ENCODE data around the gene IFNGR2.
"Not testable (repeated sequence)": the region's sequence is repeated elsewhere in the genome, so short reads cannot be mapped to it uniquely, and the experiment has no call there.

The IFNGR2 gene

DNA sequence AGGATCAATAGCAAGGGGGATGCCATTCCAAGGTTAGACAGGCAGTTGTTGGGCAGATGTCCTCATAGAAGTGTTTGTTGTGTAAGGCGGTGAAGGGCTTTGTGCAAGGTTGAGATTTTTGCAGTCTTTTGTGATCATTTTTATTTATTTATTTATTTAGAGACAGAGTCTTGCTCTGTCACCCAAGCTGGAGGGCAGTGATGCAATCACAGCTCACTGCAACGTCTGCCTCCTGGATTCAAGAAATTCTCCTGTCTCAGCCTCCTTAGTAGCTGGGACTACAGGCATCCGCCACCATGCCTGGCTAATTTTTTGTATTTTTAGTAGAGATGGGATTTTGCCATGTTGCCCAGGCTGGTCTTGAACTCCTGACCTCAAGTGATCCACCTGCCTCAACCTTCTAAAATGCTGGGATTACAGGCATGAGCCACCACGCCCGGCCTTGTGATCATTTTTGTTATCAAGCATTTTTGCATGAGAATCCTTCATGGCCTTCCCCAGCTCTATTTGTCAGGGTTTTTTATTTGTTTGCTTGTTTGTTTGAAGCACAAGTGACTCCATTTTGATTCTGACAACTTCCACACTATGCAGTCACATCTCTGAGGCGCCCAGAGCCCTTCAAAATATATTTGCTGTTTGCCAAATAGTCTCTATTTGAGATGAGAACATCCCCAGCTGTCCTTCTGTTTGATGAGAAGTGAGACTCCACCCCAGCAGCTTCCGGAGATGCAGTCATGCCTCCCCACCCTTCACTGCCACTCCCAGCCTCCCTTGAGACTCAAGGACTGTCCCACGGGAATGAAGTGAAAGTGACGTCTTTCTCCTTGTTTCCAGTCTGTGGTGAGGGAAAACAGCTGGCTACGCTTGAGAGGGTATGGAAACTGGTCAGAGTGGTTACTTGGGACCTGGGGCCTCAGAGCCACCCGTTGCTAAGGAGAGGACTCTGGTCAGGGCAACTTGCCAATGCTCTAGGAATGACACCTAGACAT lies 38.6 kb downstream of the IFNGR2 start:
- DNase-seq (ENCODE audit: low read depth), result peak; percentile 81

DNA sequence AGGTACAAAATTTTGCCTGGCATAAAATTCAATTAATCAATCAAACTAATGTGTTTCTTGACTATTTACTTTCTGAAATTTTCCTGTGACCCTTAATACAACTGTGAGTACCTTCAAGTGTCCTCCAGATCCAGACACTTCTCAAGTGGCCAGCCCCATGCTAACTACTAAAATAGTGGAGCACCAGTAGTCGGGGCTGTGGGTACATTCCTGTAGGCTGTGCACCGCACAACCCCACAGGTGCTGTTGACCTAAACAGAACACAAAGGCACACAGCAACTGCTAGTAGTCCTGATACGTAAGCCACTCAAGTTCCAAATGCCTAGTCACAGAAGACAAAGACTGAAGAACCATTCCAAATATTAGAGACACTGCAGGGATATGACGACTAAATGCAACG lies 40.0 kb downstream of the IFNGR2 start:
- DNase-seq (ENCODE audit: low read depth), result no peak

DNA sequence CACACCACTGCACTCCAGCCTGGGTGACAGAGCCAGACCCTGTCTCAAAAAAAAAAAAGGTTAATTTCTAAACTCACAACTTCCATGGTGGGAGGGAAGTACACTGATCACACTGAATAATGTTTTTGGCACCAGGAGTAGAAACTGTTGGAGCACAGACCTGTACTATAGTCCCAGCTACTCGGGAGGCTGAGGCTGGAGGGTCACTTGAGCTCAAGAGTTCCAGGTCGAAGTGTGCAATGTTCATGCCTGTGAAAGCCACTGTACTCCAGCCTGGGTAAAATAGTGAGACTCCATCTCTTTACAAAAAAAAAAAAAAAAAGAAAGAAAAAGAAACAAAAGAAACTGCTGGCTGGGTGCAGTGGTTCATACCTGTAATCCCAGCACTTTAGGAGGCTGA lies 41.3 kb downstream of the IFNGR2 start:
- DNase-seq (ENCODE audit: low read depth), result no peak

DNA sequence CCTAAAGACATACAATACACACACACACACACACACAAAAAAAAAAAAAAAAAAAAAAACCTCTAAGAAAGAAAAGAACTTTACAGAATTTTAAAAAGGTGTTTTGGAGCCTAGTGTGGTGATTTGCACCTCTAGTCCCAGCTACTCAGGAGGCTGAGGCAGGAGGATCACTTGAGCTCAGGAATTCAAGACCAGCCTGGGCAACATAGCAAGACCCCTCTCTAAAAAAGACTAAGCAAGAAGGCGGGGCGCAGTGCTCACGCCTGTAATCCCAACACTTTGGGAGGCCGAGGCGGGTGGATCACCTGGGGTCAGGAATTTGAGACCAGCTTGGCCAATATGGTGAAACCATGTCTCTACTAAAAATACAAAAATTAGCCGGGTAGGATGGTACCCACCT lies 43.4 kb downstream of the IFNGR2 start:
- not testable (repeated sequence) for DNase-seq (ENCODE audit: low read depth)

DNA sequence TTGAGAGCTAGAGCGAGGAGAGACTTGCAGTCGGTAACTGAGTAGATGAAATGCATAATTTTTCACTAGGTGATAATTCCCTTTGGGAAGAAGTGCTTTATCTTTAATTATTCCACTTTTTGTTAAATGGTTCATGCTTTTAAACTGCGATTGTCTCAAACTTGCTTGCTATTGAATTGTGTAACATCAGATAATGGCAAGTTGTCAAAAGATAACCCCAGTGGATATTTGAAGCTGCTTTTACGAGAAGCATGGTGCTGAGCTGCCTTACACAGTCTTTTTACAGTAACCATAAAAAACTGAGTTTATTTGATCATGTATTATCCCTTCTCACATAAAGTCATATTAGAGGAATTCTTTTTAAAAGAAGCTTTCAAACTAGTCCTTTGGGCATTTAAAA lies 46.4 kb downstream of the IFNGR2 start:
- DNase-seq (ENCODE audit: low read depth), result no peak

DNA sequence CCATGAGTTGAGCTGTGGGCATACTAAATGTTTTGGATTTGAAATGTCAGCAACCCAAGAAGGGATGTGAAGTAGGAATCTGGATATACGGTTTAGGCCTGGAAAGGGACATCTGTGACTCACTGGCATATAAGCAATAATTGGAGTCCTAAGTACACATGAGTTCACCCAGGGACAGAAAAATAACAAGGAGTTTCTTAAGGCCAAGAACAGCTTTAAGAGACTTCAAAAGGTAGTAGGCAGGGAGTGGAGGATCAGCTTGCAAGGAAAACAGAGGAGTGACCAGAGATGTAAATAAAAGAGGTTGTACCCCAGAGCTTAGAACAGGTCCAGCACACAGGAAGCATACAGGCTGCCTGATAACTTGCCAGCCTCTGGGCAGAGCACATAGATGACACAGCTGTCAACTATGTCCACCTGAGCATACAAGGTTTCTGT lies 48.4 kb downstream of the IFNGR2 start:
- DNase-seq (ENCODE audit: low read depth), result no peak

DNA sequence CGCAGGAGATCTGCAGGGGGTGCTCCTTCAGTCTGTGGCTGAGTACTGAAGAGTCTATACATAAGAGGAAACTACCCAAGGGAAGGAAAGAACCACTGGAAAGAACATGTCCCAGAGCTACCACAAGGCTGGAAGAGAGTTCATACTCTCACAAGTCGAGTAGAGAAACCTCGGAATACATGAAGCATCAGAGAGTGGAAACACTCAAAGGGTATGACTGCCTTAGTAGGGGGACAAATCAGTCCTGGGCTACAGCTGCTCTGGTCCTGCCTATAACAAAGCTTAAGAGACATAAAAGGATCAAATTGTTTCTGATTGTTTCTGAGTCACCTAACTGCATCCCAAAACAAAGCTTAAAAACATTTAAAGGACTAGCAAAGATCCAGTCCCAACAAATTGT lies 49.1 kb downstream of the IFNGR2 start:
- no peak for DNase-seq (ENCODE audit: low read depth)

DNA sequence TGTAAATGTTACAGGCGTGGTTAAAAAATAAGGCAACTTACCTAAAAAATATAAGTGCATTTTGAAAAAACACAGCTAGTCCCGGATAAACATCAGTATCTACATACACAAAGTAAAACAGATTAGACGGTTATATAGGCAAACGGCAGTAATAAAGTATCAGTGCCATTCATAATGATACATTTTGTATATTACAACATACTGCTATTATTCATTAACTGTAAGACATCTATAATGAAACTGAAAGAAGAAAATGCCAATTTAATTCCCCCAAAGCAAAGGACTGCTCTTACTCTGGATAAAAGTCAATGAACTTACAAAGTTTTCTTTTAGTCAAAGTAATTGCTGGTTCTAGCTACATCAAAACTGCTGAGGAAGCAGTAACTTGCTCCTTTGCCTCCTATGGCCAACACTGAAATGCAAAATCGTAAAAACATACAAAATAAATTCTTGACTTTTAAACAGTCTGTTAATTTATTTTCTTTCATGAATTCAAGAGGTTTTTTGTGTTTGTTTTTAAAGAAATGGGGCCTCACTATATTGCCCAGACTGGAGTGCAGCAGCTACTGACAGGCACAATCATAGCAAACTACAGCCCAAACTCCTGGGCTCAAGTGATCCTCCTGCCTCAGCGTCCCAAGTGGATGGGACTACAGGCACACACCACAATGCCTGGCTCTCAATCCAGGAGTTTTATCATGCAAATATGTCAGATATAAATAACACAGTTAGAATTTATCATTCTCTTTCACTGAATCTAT lies 52.7 kb downstream of the IFNGR2 start:
- no peak for DNase-seq (ENCODE audit: low read depth)

DNA sequence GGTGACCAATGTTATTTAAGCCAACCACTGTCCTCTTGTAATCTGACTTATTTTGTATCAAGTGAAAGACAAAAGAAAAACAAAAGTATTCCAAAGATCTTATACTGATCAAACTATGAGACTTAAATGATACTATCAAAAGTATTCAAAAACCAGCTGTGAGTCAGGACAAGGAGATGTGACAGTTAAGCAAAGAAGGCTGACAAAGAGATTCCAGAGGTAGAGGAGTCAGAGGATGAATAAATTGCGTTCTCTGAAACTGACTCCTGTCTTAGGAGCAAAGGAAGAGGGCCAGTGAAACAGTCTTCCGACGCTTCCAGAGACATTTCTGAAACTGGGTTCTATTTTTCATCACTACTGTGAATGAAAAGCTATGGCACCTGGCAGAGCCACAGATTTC lies 55.6 kb downstream of the IFNGR2 start:
- DNase-seq (ENCODE audit: low read depth), result no peak

DNA sequence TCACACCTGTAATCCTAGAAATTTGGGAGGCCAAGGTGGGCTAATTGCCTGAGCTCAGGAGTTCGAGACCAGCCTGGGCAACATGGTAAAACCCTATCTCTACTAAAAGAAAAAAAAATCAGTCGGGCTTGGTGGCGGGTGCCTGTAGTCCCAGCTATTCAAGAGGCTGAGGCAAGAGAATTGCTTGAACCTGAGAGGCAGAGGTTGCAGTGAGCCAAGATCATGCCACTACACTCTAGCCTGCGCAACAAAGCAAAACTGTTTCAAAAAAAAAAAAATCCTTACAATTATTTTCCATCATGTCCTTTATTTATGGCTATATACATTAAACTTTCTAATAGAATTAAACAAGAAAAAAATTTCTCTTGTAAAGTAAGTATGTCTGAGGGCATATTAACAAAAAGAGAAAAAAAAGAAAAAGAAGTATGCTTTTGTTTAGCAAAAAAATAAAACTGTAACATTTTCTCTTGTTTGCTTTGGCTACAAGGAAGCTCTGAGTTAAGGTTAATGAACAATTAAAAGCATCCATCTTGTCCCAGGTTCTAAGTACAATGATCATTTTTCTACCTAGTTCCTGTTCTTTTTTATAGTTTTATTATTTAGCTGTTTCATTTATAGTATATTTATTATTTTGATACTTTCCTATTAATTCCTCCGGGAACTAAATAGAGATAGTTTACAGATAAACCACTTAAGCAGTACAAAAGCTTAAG lies 58.5 kb downstream of the IFNGR2 start:
- no peak for DNase-seq (ENCODE audit: low read depth)

DNA sequence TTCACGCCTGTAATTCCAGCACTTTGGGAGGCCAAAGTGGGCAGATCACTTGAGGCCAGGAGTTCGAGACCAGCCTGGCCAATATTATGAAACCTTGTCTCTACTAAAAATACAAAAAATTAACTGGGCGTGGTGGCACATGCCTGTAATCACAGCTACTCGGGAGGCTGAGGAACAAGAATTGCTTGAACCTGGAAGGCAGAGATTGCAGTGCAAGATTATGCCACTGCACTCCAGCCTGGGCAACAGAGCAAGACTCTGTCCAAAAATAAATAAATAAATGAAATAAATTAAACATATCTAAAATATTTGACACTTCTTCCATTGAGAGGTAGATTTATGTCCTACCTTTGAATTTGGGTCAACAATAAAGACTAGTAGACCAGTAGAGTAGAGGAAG lies 66.0 kb downstream of the IFNGR2 start:
- not testable (repeated sequence) for DNase-seq (ENCODE audit: low read depth)

DNA sequence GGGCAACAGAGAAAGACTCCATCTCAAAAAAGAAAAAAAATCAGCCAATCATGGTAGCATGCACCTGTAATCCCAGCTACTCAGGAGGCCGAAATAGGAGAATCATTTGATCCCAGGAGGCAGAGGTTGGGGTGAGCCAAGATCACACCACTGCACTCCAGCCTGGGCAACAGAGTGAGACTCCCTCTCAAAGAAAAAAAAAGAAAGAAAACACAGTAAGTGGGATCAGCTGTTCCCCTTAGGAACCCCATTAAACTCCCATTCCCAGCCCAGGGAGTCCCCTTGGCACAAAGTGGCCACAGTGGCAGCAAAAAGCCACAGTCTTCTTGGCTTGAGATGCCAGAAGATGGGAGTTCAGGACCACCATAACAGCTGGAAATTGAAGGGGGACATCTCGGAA lies 67.5 kb downstream of the IFNGR2 start:
- DNase-seq (ENCODE audit: low read depth), result no peak

DNA sequence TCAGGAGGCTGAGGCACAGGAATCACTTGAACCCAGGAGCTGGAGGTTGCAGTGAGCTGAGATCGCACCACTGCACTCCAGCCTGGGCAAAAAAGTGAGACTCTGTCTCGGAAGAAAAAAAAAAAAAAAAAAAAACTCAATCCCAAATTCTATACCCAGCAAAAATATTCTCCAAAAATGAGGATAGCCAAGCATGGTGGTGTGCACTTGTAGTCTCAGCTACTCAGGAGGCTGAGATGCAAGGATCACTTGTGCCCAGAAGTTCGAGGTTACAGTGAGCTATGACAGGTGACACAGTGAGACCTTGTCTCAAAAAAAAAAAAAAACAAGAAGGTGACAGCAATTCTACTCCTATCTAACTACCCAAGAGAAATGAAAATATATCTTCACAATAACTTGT lies 70.1 kb downstream of the IFNGR2 start:
- no peak for DNase-seq (ENCODE audit: low read depth)

DNA sequence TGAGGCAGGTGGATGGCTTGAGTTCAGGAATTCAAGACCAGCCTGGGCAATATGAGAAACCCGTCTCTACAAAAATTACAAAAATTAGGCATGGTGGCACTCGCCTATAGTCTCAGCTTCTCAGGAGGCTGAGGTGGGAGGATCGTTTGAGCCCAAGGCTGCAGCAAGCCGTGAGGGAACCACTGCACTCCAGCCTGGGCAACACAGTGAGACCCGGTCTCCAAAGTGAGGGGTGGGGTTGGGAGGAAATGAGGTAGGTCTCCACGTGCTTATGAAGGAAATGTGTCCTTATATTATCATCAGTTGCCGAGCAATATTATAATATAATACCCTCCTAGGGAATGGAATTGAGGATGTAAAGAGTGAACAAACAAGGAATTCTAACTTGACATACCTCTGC lies 73.9 kb downstream of the IFNGR2 start:
- no peak for DNase-seq (ENCODE audit: low read depth)

DNA sequence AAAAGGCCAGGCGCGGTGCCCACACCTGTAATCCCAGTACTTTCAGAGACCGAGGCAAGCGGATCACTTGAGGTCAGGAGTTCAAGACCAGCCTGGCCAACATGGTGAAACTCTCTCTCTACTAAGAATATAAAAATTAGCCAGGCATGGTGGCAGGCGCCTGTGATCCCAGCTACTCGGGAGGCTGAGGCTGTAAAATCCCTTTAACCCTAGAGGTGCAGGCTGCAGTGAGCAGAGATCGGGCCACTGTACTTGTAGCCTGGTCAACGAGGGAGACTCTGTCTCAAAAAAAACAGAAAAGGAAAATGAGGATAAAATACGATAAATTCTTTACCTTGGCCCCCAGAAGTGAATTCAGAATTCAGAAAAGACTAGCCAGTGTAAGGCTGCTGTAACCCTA lies 75.0 kb downstream of the IFNGR2 start:
- no peak for DNase-seq (ENCODE audit: low read depth)

DNA sequence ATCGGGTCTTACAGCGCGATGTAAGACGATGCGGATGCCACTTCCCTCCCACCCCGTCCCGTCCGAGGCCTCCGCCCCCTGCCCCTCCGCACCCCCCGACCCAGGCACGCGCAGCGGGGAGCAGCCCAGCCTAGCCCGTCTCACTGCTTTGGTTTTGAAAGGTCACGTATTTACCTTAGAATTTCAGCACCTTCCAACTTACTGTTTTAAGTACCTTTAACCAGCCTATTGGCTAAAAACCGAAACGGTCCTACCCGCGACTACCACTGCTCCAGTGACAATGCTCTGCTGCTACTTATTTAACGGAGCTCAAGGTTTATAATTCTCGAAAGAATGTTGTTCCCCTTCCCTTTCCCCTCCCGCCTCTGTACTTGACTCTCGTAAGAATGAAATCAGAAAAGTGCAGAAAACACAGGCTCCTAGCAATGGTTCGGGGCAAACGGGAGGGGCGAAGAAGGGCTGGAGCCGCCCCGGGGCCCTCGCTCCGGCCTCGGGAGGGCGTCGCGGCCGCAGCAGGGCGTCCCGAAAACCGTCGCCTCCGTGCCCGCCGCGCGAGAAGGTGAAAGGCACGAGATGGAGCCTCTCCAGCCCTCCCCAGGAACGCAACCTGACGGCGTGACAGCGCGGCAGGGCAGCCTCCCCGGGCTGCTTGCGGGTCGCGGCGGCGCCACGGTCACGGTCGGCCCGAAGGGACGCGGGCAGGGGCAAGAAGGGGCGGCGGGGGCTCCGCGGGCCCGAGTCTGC lies 75.9 kb downstream of the IFNGR2 start:
- DNase-seq (ENCODE audit: low read depth), result no peak

DNA sequence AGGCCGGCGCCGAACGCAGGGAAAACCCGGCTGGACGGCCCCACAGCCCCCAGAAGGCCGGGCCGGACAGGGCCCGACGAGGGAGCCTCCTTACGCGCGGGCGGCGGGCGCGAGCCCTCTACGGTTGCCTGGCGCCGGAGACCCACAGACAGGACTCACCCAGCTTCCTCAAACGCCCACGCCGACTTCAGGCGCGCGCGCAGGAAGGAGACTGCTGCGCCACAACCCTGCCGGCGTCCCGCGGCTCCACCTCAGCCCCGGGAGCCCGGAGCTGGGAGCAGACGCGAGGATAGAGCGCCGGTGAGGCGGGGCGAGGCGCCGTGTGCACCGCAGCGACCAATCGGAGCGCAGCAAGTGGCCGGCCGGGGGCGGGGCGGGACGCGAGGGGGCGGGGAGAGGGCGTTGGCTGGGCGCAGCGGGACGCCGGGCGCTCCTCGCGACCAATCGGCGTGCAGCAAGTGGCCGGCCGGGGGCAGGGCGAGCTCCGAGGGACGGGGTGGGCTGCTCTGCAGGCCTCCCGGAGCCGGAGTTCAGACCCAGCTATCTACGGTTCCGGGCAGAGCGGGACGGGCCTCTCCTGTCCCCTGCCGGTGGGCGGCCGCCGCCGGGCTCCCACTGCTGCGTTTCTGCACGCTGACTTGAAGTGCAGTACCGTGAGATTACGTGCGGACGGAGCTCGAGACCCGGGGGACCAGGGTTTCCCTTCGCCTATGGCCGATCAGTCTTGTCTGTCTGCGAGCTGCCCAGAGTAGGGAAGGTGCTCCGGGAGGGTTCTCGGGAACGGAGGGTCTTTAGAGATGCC lies 76.7 kb downstream of the IFNGR2 start, which contains the start of gene TMEM50B:
Gene TMEM50B (minus strand): TSS at position 296 of the 802 bp plus-strand sequence. CDS start 11,089 bp downstream, outside the sequence.
- DNase-seq (ENCODE audit: low read depth), result peak; percentile 87

DNA sequence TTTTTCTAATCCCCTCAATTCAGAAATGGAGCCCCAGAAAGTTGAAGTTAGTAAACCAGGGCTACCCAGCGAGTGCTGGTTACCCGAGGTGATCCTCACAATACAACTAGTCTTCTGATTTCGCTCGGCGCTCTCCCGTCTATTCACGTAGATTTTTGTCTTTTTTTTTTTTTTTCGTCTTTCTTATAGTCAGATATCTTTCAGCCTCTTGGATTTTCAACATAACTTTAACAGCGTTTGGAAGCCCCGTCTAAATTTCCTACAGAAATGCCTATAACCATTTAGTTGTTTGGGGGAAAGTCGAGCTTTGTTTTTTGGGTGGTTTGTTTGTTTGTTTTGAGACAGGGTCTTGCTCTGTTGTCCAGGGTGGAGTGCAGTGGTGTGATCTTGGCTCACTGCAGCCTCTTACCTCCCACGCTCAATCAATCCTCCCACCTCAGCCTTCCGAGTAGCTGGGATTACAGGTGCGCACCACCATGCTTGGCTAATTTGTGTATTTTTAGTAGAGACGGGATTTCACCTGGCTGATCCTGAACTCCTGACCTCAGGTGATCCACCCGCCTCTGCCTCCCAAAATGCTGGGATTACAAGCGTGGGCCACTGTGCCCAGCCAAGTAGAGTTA lies 77.4 kb downstream of the IFNGR2 start:
- no peak for DNase-seq (ENCODE audit: low read depth)

DNA sequence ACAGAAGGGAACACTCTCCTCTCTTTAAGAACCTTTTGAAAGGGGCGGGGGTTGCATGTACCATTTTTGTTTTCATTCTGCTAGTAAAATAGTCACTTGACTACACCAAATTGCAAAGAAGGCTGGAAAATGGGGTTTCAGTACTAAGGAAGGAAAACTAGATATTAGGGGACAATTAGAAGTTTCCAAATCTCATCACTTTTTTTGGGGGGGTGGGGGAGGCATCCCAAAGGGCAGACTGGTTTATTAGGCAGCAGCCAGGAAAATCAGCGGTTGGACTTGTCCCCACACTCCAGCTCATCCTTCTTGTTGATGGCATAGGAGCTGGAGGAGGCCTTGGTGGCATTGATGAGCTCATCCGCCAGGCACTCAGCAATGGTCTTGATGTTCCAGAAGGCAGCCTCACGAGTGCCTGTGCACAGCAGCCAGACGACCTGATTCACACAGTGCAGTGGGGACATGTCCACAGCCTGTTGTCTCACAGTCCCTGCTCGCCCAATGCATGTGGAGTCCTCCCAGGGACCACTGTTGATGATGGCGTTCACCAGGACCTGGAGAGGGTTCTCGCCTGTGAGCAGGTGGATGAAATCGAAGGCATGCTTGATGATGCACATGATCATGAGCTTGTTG lies 78.2 kb downstream of the IFNGR2 start:
- DNase-seq (ENCODE audit: low read depth), result no peak
